HepG2 (cell line): ENCODE results near the gene PKDREJ. TPM values are rescaled to one million over a fixed set of nuclear protein-coding genes. Genes with fewer than 3 reads are reported as not detected.

ENCODE experiments used
- ZNF33B ChIP-seq: sonication (generic); formaldehyde crosslinking; IDR thresholded peaks from 2 replicates; pipeline ENCODE4 v1.5.1; 2020; ENCODE audit warnings: mild to moderate bottlenecking, missing genetic modification reagents
- polyA plus RNA-seq, 8 experiments: library from polyadenylated mRNA; depleted of rRNA in 3 of 8; stranded (reverse) in 7 of 8; unstranded in 1 of 8; fragments of >200 nt; fragmentation: Illumina TruSeq in 4 of 8; extraction: Trizol in 4 of 8; gene quantifications; 2 replicates each; pipeline versions ENCODE4 v1.2.1 to v1.2.3, GENCODE V29; 2011 to 2016; ENCODE audit warnings: low read depth in 4 of 8, missing spikeins in 1 of 8, mixed read lengths in 1 of 8; ENCODE audit not compliant: insufficient read depth in 1 of 8
- total RNA-seq, 5 experiments: library from RNA; depleted of rRNA; stranded (reverse); fragments of >200 nt; fragmentation: Illumina TruSeq; extraction: Trizol; gene quantifications; 2 replicates each; pipeline ENCODE4 v1.2.3, GENCODE V29; 2016; ENCODE audit warnings: low read depth in 1 of 5
- TF ChIP-seq, protein P1 (sequence below): sonication (generic); formaldehyde crosslinking; IDR thresholded peaks from 2 replicates; pipeline ENCODE4 v1.5.0; 2020; ENCODE audit warnings: mild to moderate bottlenecking, missing genetic modification reagents, borderline replicate concordance

The PKDREJ gene
- total and polyA plus RNA-seq, 2 of the 13 experiments (the other 11 are each of a cell fraction or from before 2014, with no cell fraction given) = not detected

DNA sequence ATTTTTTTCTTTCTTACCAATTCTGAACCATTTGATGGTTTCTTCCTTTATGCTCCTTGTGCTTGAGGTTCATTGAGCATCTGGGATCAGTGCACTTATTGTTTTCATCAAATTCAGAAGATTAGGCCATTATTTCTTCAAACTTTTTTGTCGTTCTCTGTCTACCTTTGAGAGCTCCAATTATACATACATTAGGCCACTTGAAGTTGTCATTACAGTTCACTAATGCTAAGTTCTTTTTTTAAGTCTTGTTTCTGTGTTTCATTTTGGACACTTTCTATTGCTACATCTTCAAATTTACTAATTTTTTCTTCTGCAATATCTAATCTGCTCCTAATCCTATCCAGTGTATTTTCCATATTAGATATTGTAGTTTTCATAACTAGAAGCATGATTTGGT, 53.9 kb downstream of the PKDREJ start (continued):
- TF ChIP-seq, protein P1, sequence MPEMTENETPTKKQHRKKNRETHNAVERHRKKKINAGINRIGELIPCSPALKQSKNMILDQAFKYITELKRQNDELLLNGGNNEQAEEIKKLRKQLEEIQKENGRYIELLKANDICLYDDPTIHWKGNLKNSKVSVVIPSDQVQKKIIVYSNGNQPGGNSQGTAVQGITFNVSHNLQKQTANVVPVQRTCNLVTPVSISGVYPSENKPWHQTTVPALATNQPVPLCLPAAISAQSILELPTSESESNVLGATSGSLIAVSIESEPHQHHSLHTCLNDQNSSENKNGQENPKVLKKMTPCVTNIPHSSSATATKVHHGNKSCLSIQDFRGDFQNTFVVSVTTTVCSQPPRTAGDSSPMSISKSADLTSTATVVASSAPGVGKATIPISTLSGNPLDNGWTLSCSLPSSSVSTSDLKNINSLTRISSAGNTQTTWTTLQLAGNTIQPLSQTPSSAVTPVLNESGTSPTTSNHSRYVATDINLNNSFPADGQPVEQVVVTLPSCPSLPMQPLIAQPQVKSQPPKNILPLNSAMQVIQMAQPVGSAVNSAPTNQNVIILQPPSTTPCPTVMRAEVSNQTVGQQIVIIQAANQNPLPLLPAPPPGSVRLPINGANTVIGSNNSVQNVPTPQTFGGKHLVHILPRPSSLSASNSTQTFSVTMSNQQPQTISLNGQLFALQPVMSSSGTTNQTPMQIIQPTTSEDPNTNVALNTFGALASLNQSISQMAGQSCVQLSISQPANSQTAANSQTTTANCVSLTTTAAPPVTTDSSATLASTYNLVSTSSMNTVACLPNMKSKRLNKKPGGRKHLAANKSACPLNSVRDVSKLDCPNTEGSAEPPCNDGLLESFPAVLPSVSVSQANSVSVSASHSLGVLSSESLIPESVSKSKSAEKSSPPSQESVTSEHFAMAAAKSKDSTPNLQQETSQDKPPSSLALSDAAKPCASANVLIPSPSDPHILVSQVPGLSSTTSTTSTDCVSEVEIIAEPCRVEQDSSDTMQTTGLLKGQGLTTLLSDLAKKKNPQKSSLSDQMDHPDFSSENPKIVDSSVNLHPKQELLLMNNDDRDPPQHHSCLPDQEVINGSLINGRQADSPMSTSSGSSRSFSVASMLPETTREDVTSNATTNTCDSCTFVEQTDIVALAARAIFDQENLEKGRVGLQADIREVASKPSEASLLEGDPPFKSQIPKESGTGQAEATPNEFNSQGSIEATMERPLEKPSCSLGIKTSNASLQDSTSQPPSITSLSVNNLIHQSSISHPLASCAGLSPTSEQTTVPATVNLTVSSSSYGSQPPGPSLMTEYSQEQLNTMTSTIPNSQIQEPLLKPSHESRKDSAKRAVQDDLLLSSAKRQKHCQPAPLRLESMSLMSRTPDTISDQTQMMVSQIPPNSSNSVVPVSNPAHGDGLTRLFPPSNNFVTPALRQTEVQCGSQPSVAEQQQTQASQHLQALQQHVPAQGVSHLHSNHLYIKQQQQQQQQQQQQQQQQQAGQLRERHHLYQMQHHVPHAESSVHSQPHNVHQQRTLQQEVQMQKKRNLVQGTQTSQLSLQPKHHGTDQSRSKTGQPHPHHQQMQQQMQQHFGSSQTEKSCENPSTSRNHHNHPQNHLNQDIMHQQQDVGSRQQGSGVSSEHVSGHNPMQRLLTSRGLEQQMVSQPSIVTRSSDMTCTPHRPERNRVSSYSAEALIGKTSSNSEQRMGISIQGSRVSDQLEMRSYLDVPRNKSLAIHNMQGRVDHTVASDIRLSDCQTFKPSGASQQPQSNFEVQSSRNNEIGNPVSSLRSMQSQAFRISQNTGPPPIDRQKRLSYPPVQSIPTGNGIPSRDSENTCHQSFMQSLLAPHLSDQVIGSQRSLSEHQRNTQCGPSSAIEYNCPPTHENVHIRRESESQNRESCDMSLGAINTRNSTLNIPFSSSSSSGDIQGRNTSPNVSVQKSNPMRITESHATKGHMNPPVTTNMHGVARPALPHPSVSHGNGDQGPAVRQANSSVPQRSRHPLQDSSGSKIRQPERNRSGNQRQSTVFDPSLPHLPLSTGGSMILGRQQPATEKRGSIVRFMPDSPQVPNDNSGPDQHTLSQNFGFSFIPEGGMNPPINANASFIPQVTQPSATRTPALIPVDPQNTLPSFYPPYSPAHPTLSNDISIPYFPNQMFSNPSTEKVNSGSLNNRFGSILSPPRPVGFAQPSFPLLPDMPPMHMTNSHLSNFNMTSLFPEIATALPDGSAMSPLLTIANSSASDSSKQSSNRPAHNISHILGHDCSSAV = no peak
- no peak for TF ChIP-seq ZNF33B (CRISPR knock-in tag)

Other genes starting within 250 kb of the PKDREJ start
- 24.7 and 32.0 TPM in 2 replicates for gene PPARA, start 112.8 kb downstream of the PKDREJ start, total RNA-seq (2016; rRNA removed; fragmentation: Illumina TruSeq; extraction: Trizol)
- 16.6 and 18.2 TPM in 2 replicates for gene PPARA, start 112.8 kb downstream of the PKDREJ start, polyA plus RNA-seq (2011; rRNA removed)
- 5.2 and 6.0 TPM in 2 replicates for gene CDPF1, start 13.1 kb downstream of the PKDREJ start, total RNA-seq (2016; rRNA removed; fragmentation: Illumina TruSeq; extraction: Trizol)
- gene CDPF1, start 13.1 kb downstream of the PKDREJ start, polyA plus RNA-seq (2011; rRNA removed) = 7.4 and 8.1 TPM in 2 replicates
- 105 and 106 TPM in 2 replicates for gene TTC38, start 4.7 kb upstream of the PKDREJ start, total RNA-seq (2016; rRNA removed; fragmentation: Illumina TruSeq; extraction: Trizol)
- 101 and 112 TPM in 2 replicates for gene TTC38, start 4.7 kb upstream of the PKDREJ start, polyA plus RNA-seq (2011; rRNA removed)
- 13.5 and 15.3 TPM in 2 replicates for gene GTSE1, start 33.5 kb upstream of the PKDREJ start, total RNA-seq (2016; rRNA removed; fragmentation: Illumina TruSeq; extraction: Trizol)
- 7.0 and 10.7 TPM in 2 replicates for gene GTSE1, start 33.5 kb upstream of the PKDREJ start, polyA plus RNA-seq (2011; rRNA removed)
- 47.7 and 50.2 TPM in 2 replicates for gene TRMU, start 72.4 kb upstream of the PKDREJ start, total RNA-seq (2016; rRNA removed; fragmentation: Illumina TruSeq; extraction: Trizol)
- gene TRMU, start 72.4 kb upstream of the PKDREJ start, polyA plus RNA-seq (2011; rRNA removed) = 31.0 and 32.1 TPM in 2 replicates